Nephron (organoid): ENCODE data around the gene SH3BP4.
"Not testable (repeated sequence)": the region's sequence is repeated elsewhere in the genome, so short reads cannot be mapped to it uniquely, and the experiment has no call there.

ENCODE experiments used
- H3K27ac Mint-ChIP-seq, 3 experiments: 2 replicates each; pipeline ENCODE4 v1.8.0; 2020; ENCODE audit warnings: mixed read lengths in 3 of 3, mild to moderate bottlenecking in 2 of 3, moderate library complexity in 1 of 3
- H3K27me3 Mint-ChIP-seq: 2 replicates; pipeline ENCODE4 v1.8.0; 2021; ENCODE audit warnings: low read depth, mild to moderate bottlenecking, moderate library complexity, mixed read lengths
- H3K36me3 Mint-ChIP-seq: 2 replicates; pipeline ENCODE4 v1.8.0; 2020; ENCODE audit warnings: low read depth, mixed read lengths
- H3K4me1 Mint-ChIP-seq: 2 replicates; pipeline ENCODE4 v1.8.0; 2020; ENCODE audit warnings: mixed read lengths
- H3K4me3 Mint-ChIP-seq, 3 experiments: 2 replicates each; pipeline ENCODE4 v1.8.0; 2020; ENCODE audit warnings: mild to moderate bottlenecking in 3 of 3, mixed read lengths in 3 of 3, moderate library complexity in 2 of 3
- H3K9me3 Mint-ChIP-seq: 2 replicates; pipeline ENCODE4 v1.8.0; 2020; ENCODE audit warnings: mixed read lengths
- TF ChIP-seq, protein P1 (sequence below), 3 experiments: fragments of 200-600 bp; sonication (generic); IDR thresholded peaks; one replicate each; pipeline ENCODE4 v1.5.0; 2021; ENCODE audit warnings: antibody characterized with exemption in 3 of 3; ENCODE audit not compliant: unreplicated experiment in 3 of 3

SH3BP4 gene

GRCh38 chr2:235010117-235010714 is 58.4 kb downstream of the SH3BP4 start:
- Mint-ChIP-seq H3K27me3 (no peaks in the 10 kb centered on the region), H3K36me3 (peaks cover 14% of the 10 kb centered on the region), H3K4me3 (no peak overlapping the region), H3K27ac (no peak overlapping the region), H3K9me3 (peaks cover 5% of the 10 kb centered on the region), H3K4me1 (peaks cover 80% of the 10 kb centered on the region)
- TF ChIP-seq, protein P1, sequence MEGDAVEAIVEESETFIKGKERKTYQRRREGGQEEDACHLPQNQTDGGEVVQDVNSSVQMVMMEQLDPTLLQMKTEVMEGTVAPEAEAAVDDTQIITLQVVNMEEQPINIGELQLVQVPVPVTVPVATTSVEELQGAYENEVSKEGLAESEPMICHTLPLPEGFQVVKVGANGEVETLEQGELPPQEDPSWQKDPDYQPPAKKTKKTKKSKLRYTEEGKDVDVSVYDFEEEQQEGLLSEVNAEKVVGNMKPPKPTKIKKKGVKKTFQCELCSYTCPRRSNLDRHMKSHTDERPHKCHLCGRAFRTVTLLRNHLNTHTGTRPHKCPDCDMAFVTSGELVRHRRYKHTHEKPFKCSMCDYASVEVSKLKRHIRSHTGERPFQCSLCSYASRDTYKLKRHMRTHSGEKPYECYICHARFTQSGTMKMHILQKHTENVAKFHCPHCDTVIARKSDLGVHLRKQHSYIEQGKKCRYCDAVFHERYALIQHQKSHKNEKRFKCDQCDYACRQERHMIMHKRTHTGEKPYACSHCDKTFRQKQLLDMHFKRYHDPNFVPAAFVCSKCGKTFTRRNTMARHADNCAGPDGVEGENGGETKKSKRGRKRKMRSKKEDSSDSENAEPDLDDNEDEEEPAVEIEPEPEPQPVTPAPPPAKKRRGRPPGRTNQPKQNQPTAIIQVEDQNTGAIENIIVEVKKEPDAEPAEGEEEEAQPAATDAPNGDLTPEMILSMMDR (IDR thresholded peaks at IDR 0.05; ENCODE audit: unreplicated experiment in 3 of 3): no peak

DNA sequence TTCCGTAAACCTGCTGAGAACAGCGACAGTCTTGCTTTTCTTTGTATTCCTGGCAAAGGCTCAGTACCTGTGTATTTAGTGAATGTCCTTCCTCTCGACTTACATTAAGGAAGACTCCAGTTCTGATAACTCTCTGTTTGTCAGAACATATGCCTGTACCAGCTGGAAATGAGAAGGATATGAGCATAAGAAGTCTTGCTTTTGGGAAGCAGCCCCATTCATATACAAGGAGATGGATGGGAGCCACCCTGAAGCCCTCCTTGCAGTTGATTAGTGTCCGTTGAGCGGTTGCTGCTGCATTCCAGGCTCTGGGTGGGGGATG is 59.8 kb downstream of the SH3BP4 start:
- H3K36me3 Mint-ChIP-seq: peaks cover 26% of the 10 kb centered on the region
- TF ChIP-seq, protein P1 (IDR thresholded peaks at IDR 0.05; ENCODE audit: unreplicated experiment in 3 of 3): no peak

GRCh38 chr2:235011929-235012631 is 60.3 kb downstream of the SH3BP4 start:
- TF ChIP-seq, protein P1 (IDR thresholded peaks at IDR 0.05; ENCODE audit: unreplicated experiment in 3 of 3): no peak
- peaks cover 62% of the 10 kb centered on the region for H3K4me1 Mint-ChIP-seq
- peaks cover 10% of the 10 kb centered on the region for H3K9me3 Mint-ChIP-seq
- H3K27ac Mint-ChIP-seq: peak overlapping the region in 2 of 3 experiments; percentile 32 to 69
- H3K36me3 Mint-ChIP-seq: peaks cover 29% of the 10 kb centered on the region
- no peaks in the 10 kb centered on the region for H3K27me3 Mint-ChIP-seq
- H3K4me3 Mint-ChIP-seq: no peak overlapping the region

More for the DNA sequence above, 59.8 kb downstream of the SH3BP4 start:
- H3K4me1 Mint-ChIP-seq: peaks cover 66% of the 10 kb centered on the region
- peaks cover 10% of the 10 kb centered on the region for H3K9me3 Mint-ChIP-seq
- peak overlapping the region in 2 of 3 experiments; percentile 32 to 69 for H3K27ac Mint-ChIP-seq
- no peaks in the 10 kb centered on the region for H3K27me3 Mint-ChIP-seq
- H3K4me3 Mint-ChIP-seq: no peak overlapping the region

GRCh38 chr2:235017441-235017840 is 65.6 kb downstream of the SH3BP4 start:
- H3K36me3 Mint-ChIP-seq: peaks cover 29% of the 10 kb centered on the region
- H3K27me3 Mint-ChIP-seq: no peaks in the 10 kb centered on the region
- H3K4me1 Mint-ChIP-seq: peaks cover 26% of the 10 kb centered on the region
- no peak overlapping the region for H3K4me3 Mint-ChIP-seq
- TF ChIP-seq, protein P1 (IDR thresholded peaks at IDR 0.05; ENCODE audit: unreplicated experiment in 3 of 3): no peak
- no peak overlapping the region for H3K27ac Mint-ChIP-seq
- peaks cover 7% of the 10 kb centered on the region for H3K9me3 Mint-ChIP-seq

- Mint-ChIP-seq H3K4me3 (no peak overlapping the region), H3K4me1 (peaks cover 13% of the 10 kb centered on the region)
- TF ChIP-seq, protein P1 (IDR thresholded peaks at IDR 0.05; ENCODE audit: unreplicated experiment in 3 of 3): no peak
These were observed 67.0 kb downstream of the SH3BP4 start for GRCh38 chr2:235018838-235019237.

DNA sequence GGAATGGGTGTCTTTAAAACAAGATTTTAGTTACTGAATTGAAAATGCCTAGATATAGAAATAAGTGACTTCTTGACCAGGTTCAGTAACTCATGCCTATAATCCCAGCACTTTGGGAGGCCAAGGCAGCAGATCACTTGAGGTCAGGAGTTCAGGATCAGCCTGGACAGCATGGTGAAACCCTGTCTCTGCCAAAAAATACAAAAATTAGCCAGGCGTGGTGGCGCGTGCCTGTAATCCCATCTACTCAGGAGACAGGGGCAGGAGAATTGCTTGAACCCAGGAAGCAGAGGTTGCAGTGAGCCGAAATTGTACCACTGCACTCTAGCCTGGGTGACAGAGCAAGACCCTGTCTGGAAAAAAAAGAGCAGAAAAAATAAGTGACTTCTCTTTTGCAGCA is 68.3 kb downstream of the SH3BP4 start:
- H3K27me3 Mint-ChIP-seq, H3K4me3 Mint-ChIP-seq, H3K27ac Mint-ChIP-seq, H3K9me3 Mint-ChIP-seq: not testable (repeated sequence)
- Mint-ChIP-seq H3K36me3 (peaks cover 22% of the 10 kb centered on the region), H3K4me1 (peaks cover 24% of the 10 kb centered on the region)

More at GRCh38 chr2:235018838-235019237, 67.0 kb downstream of the SH3BP4 start:
- Mint-ChIP-seq H3K9me3 (peaks cover 7% of the 10 kb centered on the region), H3K27me3 (no peaks in the 10 kb centered on the region), H3K36me3 (peaks cover 26% of the 10 kb centered on the region), H3K27ac (no peak overlapping the region)
